PC-9 (cell line): ENCODE measurements around the gene LAMA5.

Experiments used
- CTCF ChIP-seq: fragments of 200-600 bp; sonication (generic); conservative IDR thresholded peaks from 2 replicates; pipeline ENCODE4 v1.6.1; 2017; ENCODE audit warnings: mixed run types, antibody characterized with exemption, mild to moderate bottlenecking, moderate library complexity
- EZH2 ChIP-seq: fragments of 200-600 bp; sonication (generic); IDR thresholded peaks from 2 replicates; pipeline ENCODE4 v1.8.0; 2017; ENCODE audit warnings: antibody characterized with exemption, low read depth

DNA sequence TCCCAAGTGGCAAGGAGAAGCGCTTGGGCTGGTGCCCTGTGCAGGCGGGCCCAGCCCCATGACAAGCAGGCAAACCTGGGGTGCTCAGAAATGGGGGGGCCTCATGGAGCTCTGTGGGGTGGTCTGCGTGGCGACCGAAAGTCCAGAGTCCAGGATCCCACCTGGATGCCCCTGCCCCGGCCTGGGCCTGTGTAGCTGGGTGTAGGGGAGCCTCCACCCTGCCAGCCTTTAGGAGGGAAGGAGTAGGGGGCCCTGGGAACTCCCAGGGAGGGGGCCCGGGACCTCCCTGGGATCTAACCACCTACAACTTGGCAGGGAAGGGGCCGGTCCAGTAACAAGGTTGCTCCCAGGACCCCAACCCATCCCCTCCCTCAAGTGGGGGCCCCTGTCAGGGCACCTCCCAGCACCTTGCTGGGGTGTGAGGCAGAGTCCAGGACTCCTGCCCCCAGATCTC, 4.5 kb upstream of the LAMA5 start:
- TF ChIP-seq CTCF (no peak), EZH2 (no peak)
